HG03432 (cell line): ENCODE data around the gene PDE3A.

ENCODE experiments used
- ATAC-seq: cut with Tn5 transposase; IDR thresholded peaks from one replicate; pipeline ENCODE4 v1.9.1; 2021; ENCODE audit warnings: mild to moderate bottlenecking, moderate library complexity; ENCODE audit not compliant: unreplicated experiment

PDE3A gene

DNA sequence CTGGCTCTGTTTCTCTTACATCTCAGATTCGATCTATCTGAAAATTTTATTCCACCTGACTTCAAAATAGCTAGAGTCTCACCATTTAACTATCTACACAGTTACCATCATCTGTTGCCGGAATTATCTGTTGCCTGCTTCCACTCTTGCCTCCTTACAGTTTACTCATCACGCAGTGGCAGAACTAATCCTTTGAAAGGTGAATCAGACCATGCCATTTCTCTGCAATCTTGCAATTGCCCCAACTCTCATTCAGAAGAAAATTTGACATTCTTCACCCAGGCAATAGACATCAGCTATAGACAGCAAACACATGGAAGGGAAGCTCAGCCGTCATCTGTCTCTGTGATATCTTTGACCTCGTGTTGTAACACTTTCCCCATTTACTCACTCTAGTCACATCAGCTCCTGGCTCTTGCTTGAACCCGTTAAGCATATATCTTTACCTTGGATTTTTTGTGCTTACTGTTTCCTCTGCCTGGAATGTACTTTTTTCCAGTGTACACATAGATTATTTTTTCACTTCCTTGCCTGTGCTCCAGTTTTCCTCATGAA is 85.5 kb downstream of the PDE3A start:
- no peak for ATAC-seq

GRCh38 chr12:20455001-20455706 is 86.8 kb downstream of the PDE3A start:
- ATAC-seq: no peak

GRCh38 chr12:20457582-20457981 is 89.2 kb downstream of the PDE3A start:
- no peak for ATAC-seq

- no peak for ATAC-seq
These were observed 89.7 kb downstream of the PDE3A start for GRCh38 chr12:20458011-20458410.

DNA sequence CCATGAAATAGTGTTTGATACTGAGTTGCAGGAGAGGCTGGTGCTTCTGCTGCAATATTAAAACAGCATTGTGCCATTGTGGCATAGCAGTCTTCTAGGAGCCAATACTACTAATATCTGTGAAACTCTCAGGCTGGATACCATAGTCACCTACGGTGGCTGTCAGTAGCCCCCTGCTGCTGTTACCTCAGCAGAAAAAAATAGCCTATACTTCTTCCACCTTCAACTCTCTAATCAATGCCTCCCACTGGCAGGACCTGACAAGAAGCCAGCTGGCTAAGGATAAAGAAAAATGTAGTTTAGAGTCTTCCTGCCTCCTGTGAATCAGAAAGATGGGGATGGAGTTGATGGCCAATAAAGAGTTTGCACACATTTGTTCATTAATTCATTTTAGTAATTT is 91.6 kb downstream of the PDE3A start:
- ATAC-seq: no peak

DNA sequence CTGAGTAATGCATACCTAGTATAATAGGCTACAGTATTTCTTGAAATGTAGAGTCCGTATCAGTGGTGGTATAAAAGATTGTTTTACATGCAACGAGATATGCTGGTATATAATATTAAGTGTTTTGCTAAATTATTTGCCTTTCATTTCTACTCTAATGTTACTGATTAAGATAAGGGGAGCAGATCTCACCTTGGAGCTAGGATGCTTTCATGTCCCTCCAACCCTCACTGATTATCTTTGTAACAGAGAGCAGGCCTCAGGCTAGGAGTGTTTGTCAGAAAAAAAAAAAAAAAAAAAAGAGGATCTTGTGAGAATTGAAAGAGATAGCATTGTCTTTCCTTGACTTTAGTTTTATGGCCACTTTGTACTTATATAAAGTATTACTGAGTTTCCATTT is 92.6 kb downstream of the PDE3A start:
- ATAC-seq: no peak

DNA sequence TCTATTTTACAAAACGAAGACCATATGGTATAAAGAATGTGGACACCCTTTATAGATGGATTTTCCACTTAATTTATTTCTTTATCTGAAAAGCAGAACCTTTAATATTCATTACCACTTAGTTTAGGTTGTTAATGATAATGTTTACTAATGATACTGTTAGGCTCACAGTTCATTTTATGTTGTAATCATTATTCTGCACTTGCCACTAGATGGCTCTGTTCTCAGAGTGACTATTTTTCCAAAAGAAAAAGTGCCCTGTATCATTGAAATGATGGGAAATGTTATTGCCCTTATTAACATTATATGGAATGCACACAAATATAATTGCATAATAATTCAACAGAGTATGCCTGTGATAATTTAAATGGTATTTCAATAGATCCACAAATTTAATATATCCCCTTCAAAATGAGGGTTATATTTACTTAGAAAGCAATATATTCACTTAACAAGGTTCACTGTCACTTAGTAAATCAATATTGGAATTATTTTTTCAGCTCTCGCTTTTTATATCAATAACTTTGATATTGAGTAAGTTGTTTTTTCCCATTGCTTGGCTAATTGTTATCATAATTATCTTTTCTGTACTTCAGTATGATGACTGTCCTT is 95.7 kb downstream of the PDE3A start:
- no peak for ATAC-seq

GRCh38 chr12:20469300-20469699 is 101.0 kb downstream of the PDE3A start:
- no peak for ATAC-seq

DNA sequence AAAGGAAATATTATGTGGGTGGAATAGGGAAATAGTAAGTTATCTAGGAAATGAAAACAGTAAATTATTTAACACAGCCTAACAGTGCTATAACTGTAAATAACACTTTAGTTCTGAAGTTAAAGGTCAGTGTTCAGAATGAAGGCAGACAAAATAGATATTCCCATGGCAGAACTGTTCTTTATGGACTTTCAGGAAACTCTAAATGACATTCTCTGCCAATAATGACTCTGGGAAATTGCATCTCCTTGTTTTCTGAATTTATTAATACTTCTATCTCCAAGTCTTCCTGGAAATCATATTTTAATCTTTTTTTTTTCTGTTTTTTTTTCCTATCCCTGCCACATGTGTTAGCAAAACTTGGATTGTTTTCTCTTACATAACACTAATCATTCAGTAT is 101.4 kb downstream of the PDE3A start:
- ATAC-seq: no peak

DNA sequence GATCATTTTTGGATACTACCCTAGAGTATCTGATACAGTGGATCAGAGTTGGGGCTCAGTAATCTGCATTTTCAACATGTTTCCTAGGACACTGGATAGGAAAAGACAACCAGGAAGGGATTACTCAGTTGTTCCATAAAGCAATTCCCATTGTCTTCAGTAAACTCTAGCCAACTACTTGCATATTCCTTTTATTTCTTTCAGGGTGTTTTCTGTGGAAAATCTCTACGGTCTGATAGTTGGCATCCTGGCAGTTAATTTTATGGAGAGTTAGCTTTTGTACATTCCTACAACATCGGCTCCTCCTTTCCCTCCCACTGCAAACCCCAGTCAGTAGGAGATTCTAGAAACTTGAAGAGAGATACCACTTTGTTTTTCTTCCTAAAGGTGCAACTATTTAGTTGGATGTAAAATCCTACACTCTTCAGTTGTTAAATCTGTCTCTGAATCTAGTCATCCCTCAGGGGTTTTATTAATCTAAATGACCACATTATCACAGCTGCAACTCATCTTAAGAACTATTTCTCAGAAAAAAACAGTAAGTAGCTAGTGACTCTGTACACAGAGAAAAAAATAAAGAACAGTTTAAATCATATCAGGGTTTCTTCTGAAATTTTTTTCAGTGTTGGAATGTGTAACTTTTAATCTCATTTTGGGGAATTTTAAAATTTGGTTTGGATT is 103.9 kb downstream of the PDE3A start:
- no peak for ATAC-seq

GRCh38 chr12:20473133-20473532 is 104.8 kb downstream of the PDE3A start:
- no peak for ATAC-seq

GRCh38 chr12:20474016-20474415 is 105.7 kb downstream of the PDE3A start:
- ATAC-seq: no peak

GRCh38 chr12:20474443-20474842 is 106.1 kb downstream of the PDE3A start:
- no peak for ATAC-seq

DNA sequence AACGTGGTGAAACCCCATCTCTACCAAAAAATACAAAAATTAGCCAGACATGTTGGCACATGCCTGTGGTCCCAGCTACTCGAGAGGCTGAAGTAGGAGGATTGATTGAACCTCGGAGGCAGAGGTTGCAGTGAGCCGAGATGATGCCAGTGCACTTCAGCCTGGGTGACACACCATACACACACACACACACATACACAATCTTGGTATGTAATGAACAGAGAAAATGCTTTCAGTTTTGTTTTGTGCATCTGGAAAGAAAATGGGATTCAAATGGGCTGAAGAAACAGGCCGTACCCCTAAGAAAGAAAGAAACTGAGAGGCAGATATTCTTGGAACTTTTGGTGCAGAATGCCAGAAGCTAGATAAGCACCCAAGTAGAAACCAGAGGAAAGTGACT is 107.2 kb downstream of the PDE3A start:
- ATAC-seq: no peak

DNA sequence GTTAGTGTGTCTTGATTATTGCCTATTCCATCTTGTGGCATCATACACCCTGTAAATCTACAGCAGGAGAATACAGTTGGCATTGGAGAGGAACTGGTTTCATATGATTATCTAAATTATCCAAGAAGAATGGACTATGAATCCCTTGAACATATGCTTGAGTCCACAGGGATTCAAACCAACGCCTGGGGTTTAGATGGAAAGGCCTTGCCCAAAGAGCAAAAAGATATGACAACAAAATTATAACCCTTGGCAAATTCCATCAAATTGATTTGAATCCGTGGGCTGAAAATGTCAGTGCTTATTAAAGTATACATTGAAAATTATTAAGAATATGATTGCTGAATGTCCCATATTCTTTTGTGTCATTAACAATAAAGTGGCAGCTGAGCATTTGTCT is 108.2 kb downstream of the PDE3A start:
- no peak for ATAC-seq

GRCh38 chr12:20477255-20477654 is 108.9 kb downstream of the PDE3A start:
- no peak for ATAC-seq

GRCh38 chr12:20477672-20478071 is 109.3 kb downstream of the PDE3A start:
- no peak for ATAC-seq

DNA sequence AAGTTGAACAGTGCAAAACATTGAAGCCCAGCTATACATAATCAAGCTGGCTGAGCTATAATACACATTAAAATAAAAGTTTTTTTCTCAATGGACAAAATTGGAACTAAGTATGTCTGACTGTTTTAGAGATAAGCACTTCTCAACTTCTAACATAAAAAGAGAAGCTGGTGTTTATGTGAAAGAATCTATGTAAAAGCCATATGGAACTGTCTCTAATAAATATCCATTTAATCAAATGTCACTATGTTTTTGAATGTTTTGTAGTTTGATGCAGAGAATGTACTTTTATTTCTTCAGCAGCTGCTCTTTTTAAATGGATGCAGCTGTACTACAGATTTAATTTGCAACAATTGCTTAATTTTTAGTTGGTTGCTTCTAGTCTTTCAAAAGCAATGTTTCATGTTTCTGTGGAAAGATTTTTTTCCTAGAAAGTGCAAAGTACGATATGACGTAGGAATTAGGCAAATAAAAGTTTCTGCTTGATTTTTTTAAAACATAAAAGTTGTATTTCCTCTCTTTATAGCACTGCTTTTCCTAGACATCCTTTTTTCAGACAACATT is 114.2 kb downstream of the PDE3A start:
- ATAC-seq: no peak

DNA sequence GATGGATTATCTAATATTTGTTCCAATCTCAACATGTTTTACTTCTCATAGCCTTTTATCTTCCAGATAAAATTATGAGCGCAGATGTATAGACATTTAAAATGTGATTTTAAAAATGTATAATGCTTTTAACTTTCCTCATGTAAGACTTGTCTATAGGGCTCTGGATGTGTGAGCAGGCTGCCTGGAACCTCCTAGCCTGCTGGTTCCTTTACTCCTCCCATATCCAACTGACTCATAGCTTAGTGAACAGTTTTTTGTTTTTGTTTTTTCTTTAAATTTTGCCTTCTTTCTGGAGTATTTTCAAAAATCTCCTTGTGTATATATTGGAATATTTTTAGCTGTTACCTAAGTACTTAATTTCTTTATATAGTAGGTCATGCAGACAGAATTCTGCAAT is 115.4 kb downstream of the PDE3A start:
- ATAC-seq: no peak

DNA sequence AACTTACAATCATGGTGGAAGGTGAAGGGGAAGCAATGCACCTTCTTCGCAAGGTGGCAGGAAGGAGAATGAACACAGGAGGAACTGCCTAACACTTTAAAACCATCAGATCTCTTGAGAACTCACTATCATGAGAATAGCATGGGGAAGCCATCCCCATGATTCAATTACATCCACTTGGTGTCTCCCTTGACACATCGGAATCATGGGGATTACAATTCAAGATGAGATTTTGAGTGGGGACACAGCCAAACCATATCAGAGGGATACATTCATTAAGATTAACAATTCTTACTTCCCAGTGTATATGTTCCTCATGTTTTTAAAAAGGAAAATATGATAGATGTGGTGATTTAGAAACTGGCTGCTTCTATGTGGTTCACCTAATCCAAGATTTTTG is 117.9 kb downstream of the PDE3A start:
- ATAC-seq: no peak

GRCh38 chr12:20487519-20487918 is 119.2 kb downstream of the PDE3A start:
- no peak for ATAC-seq

DNA sequence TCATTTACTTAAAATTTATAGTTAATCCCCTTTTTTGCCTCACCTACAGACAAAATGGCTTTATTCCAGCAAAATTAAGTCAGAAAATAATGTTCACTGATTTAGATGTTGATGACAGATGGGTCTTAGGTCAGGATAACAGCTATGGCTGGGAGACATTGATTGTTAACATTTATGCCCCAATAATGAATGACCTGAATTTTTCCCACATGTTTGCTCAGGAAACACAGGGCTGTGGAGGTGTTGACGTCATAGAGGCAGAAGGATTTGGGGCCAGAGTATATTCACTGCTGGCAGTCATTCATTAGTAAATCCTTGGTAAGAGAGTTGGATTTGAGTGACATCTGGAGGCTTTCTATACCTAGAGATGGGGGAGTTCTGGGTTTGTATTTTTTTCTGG is 121.3 kb downstream of the PDE3A start:
- ATAC-seq: no peak
